T-helper 1 cell treated with Interleukin-12 subunit alpha and Interleukin-12 subunit beta and Interleukin-4 antibody, amounts not matched to agents 30 μg/mL and 1 μg/mL, for 36 hours (primary cell): Measurements from ENCODE around the gene CD68.

ENCODE experiments used
- H3K27ac Mint-ChIP-seq: one replicate; pipeline ENCODE4 v1.8.0; 2021; ENCODE audit warnings: mild to moderate bottlenecking, mixed read lengths
- H3K27me3 Mint-ChIP-seq: one replicate; pipeline ENCODE4 v1.8.0; 2021; ENCODE audit warnings: low read depth, mixed read lengths
- H3K36me3 Mint-ChIP-seq: one replicate; pipeline ENCODE4 v1.8.0; 2021; ENCODE audit warnings: low read depth, mixed read lengths
- H3K4me1 Mint-ChIP-seq: one replicate; pipeline ENCODE4 v1.8.0; 2021; ENCODE audit warnings: low read depth, mixed read lengths
- H3K4me3 Mint-ChIP-seq: one replicate; pipeline ENCODE4 v1.8.0; 2021; ENCODE audit warnings: mild to moderate bottlenecking, moderate library complexity, mixed read lengths
- H3K9me3 Mint-ChIP-seq: one replicate; pipeline ENCODE4 v1.8.0; 2021; ENCODE audit warnings: mixed read lengths

CD68 gene

DNA sequence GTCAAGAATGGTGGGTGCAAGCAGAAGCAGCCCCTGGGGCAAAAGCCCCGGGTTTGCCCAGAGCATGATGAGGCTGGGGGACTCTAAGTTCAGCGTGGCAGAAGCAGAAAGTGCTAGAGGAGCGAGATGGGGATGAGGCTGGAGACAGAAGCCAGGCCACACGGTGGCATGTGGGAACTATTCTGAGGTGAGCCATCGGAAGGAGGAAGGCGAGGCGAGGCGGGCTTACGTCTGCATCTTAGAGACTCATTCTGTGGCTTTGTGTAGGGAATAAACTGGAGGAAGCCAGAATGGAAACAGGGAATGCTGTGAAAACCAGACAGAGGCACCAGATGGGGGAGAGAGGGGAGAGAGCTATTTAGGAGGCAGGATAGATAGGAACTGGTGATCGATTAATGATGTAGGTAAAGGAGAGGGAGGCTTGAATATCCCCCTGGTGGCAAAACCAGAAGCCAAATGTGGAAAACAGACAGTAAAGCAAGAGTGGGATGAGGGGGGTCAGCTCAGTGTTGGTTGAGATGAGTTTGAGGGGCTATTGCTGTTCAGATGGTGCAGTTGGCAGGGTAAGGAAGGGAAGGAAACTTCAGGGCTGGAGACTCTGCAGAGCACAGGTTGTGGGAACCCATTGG is 24.0 kb upstream of the CD68 start:
- H3K27ac Mint-ChIP-seq: peak overlapping the region; percentile 13
- H3K4me3 Mint-ChIP-seq: peak overlapping the region; percentile 12
- H3K27me3 Mint-ChIP-seq: no peaks in the 10 kb centered on the region
- no peaks in the 10 kb centered on the region for H3K9me3 Mint-ChIP-seq
- H3K36me3 Mint-ChIP-seq: peaks cover 39% of the 10 kb centered on the region
- peaks cover 61% of the 10 kb centered on the region for H3K4me1 Mint-ChIP-seq

DNA sequence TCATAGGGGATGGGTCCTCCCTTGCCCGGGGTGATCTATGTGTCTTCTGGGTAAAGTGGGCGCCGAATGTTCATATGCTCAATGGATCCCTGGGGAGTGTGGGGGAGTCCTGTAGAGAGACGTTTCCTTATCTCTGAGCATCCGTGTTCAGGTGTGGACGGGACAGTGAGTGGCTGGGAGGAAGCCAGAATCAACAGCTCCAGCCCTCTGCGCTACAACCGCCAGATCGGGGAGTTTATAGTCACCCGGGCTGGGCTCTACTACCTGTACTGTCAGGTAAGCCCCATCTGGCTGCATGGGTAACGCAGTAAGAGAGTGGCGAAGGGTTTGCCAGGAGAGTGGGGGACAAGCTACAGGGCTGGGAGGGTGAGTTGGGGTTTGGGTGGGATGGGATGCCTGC is 22.8 kb upstream of the CD68 start:
- Mint-ChIP-seq H3K9me3 (no peaks in the 10 kb centered on the region), H3K4me1 (peaks cover 58% of the 10 kb centered on the region), H3K27ac (peak overlapping the region; percentile 63), H3K27me3 (no peaks in the 10 kb centered on the region), H3K4me3 (no peak overlapping the region), H3K36me3 (peaks cover 38% of the 10 kb centered on the region)

DNA sequence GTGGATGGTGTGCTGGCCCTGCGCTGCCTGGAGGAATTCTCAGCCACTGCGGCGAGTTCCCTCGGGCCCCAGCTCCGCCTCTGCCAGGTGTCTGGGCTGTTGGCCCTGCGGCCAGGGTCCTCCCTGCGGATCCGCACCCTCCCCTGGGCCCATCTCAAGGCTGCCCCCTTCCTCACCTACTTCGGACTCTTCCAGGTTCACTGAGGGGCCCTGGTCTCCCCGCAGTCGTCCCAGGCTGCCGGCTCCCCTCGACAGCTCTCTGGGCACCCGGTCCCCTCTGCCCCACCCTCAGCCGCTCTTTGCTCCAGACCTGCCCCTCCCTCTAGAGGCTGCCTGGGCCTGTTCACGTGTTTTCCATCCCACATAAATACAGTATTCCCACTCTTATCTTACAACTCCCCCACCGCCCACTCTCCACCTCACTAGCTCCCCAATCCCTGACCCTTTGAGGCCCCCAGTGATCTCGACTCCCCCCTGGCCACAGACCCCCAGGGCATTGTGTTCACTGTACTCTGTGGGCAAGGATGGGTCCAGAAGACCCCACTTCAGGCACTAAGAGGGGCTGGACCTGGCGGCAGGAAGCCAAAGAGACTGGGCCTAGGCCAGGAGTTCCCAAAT is 22.2 kb upstream of the CD68 start:
- Mint-ChIP-seq H3K9me3 (no peaks in the 10 kb centered on the region), H3K36me3 (peaks cover 38% of the 10 kb centered on the region), H3K27me3 (no peaks in the 10 kb centered on the region), H3K27ac (no peak overlapping the region), H3K4me1 (peaks cover 53% of the 10 kb centered on the region), H3K4me3 (no peak overlapping the region)

DNA sequence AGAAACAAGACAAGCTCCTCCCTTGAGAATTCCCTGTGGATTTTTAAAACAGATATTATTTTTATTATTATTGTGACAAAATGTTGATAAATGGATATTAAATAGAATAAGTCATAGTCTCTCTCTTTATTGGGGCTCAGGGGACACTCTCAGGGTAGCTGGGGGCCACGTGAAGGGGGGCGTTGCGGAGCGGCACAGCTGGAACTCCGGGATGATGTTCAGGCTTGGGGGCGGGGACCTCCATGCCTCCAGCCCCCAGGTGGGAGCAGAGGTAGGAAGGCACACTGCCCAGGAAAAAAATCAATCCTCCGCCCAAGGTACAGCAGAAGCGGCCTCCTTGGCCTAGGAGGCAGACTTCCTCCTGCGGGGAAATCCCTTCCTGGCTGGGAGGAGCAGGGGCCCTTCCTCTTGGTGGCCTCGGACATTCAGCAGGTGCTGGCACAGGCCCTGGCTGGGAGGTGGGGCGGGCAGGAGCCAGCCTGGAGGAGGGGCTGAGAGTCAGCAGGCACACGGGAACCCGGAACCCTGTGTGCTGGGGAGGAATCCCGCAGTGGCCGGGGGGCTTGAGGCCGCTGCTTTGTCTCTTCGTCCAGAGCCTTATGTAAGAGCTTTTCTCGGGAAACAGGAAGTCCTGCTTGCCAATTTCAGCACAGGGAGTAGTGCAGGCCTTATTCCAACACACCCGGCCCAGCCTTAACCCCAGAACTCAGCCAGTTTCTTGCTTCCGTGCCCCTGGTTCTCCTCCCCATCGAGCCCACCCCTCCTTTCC is 21.5 kb upstream of the CD68 start:
- Mint-ChIP-seq H3K9me3 (no peaks in the 10 kb centered on the region), H3K36me3 (peaks cover 40% of the 10 kb centered on the region), H3K4me1 (peaks cover 53% of the 10 kb centered on the region), H3K4me3 (peak overlapping the region; percentile 17), H3K27ac (peak overlapping the region; percentile 65), H3K27me3 (no peaks in the 10 kb centered on the region)

DNA sequence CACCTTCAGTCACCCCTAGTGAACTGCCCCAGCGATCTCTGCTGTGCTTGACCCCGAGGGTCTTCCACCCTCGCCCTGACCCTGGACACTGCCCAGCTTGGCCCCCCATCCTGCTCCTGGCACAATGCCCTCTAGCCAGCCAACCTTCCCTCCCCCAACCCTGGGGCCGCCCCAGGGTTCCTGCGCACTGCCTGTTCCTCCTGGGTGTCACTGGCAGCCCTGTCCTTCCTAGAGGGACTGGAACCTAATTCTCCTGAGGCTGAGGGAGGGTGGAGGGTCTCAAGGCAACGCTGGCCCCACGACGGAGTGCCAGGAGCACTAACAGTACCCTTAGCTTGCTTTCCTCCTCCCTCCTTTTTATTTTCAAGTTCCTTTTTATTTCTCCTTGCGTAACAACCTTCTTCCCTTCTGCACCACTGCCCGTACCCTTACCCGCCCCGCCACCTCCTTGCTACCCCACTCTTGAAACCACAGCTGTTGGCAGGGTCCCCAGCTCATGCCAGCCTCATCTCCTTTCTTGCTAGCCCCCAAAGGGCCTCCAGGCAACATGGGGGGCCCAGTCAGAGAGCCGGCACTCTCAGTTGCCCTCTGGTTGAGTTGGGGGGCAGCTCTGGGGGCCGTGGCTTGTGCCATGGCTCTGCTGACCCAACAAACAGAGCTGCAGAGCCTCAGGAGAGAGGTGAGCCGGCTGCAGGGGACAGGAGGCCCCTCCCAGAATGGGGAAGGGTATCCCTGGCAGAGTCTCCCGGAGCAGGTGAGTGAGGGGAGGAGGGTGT is 20.7 kb upstream of the CD68 start, which contains the start of gene TNFSF13:
TNFSF13 (plus strand) TSS at position 207 of the 776 bp plus-strand sequence; CDS start at position 497, 290 bp downstream.
- Mint-ChIP-seq H3K36me3 (peaks cover 35% of the 10 kb centered on the region), H3K27ac (peak within 1 kb of the TSS; percentile 65), H3K4me3 (peak within 1 kb of the TSS; percentile 17), H3K4me1 (peaks cover 48% of the 10 kb centered on the region), H3K9me3 (no peaks in the 10 kb centered on the region), H3K27me3 (no peaks in the 10 kb centered on the region)

DNA sequence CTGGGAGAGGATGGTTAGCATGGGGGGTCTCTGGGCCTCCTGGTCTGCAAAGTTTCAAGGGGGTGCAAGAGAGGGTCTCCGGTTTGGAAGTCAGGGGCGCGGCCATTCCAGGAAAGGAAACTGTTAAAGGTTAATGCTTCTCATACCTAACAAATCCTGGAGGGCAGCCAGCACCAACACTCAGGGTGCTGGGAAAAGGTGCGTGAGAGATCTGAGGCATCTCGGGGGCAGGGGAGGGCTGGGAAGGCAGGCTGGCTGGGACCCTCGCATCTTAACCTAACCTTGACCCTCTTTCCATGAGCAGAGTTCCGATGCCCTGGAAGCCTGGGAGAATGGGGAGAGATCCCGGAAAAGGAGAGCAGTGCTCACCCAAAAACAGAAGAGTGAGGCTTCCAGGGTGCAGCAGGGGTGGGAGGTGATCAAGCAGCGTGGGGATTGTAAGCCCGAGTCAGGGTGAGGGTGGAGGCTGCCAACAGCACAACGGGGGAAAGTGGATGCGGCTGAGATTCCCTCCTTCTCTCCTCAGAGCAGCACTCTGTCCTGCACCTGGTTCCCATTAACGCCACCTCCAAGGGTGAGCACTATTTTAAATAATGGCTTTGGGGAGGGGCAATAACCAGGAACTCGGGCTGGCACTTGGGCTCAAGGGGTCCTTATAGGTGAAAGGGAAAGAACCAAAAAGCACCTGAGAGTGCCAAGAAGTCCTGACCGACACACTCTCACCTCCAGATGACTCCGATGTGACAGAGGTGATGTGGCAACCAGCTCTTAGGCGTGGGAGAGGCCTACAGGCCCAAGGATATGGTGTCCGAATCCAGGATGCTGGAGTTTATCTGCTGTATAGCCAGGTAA is 19.9 kb upstream of the CD68 start:
- Mint-ChIP-seq H3K4me1 (peaks cover 48% of the 10 kb centered on the region), H3K27me3 (no peaks in the 10 kb centered on the region), H3K4me3 (no peak overlapping the region), H3K27ac (no peak overlapping the region), H3K36me3 (peaks cover 35% of the 10 kb centered on the region), H3K9me3 (no peaks in the 10 kb centered on the region)

DNA sequence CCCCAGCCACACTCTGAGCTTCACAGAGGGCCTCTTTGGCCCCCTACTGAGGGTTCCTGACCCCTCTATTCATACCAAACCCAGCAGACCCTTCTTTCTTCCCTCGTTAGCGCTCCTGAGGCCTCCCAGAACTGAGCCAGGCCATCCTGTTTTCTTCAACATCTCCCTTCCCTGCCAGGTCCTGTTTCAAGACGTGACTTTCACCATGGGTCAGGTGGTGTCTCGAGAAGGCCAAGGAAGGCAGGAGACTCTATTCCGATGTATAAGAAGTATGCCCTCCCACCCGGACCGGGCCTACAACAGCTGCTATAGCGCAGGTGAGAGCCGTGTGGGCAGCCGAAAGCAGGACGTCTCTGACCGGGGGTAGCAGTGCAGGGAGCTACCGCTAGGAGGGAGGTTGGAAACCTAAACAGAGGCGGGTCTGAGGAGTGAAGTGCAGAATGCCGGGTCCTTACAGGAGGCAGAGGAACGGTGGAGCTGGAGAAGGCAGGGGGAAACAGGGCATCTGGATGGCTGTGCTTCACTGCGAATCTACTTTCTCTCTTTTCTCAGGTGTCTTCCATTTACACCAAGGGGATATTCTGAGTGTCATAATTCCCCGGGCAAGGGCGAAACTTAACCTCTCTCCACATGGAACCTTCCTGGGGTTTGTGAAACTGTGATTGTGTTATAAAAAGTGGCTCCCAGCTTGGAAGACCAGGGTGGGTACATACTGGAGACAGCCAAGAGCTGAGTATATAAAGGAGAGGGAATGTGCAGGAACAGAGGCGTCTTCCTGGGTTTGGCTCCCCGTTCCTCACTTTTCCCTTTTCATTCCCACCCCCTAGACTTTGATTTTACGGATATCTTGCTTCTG is 19.0 kb upstream of the CD68 start:
- Mint-ChIP-seq H3K27me3 (no peaks in the 10 kb centered on the region), H3K4me1 (peaks cover 43% of the 10 kb centered on the region), H3K27ac (peak overlapping the region; percentile 88), H3K36me3 (peaks cover 34% of the 10 kb centered on the region), H3K9me3 (no peaks in the 10 kb centered on the region), H3K4me3 (peak overlapping the region; percentile 82)

DNA sequence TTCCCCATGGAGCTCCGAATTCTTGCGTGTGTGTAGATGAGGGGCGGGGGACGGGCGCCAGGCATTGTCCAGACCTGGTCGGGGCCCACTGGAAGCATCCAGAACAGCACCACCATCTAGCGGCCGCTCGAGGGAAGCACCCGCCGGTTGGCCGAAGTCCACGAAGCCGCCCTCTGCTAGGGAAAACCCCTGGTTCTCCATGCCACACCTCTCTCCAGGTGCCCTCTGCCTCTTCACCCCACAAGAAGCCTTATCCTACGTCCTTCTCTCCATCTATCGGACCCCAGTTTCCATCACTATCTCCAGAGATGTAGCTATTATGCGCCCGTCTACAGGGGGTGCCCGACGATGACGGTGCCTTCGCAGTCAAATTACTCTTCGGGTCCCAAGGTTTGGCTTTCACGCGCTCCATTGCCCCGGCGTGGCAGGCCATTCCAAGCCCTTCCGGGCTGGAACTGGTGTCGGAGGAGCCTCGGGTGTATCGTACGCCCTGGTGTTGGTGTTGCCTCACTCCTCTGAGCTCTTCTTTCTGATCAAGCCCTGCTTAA is 18.3 kb upstream of the CD68 start:
- Mint-ChIP-seq H3K4me1 (peaks cover 39% of the 10 kb centered on the region), H3K27ac (peak overlapping the region; percentile 88), H3K36me3 (peaks cover 32% of the 10 kb centered on the region), H3K9me3 (no peaks in the 10 kb centered on the region), H3K27me3 (no peaks in the 10 kb centered on the region), H3K4me3 (peak overlapping the region; percentile 82)

DNA sequence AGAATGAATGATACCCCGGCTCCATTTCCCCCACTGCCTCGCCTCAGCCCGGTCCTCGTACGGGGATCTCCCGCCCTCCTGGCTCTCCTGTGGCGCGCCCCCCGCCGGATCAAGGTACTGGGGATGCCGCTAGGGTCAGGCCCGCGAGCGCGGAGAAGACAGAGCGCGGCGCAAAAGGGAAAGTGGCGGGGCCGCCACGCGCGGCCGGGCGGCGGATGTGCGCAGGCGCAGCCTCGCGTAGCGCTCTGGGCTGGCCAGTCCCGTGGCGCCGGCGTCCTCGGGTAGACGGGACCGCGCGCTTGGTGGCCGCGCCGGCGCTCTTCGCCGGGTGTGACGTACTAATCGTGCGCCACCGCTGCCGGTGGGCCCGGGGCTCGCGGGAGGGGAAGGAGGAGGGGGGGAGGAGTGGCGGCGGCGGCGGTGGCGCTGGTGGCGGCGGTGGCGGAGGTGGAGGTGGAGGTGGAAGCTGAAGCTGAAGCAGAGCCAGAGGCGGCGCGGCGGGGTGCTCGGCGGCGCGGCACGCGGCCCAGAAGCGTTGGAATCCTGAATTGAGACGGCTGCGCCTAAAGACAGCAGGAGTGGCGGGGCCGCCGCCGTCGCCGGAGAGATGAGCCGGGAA is 17.7 kb upstream of the CD68 start, which contains the start of gene SENP3:
SENP3 (plus strand) TSS at position 331 of the 619 bp plus-strand sequence. CDS start 1,158 bp downstream, outside the sequence.
- peaks cover 28% of the 10 kb centered on the region for H3K36me3 Mint-ChIP-seq

DNA sequence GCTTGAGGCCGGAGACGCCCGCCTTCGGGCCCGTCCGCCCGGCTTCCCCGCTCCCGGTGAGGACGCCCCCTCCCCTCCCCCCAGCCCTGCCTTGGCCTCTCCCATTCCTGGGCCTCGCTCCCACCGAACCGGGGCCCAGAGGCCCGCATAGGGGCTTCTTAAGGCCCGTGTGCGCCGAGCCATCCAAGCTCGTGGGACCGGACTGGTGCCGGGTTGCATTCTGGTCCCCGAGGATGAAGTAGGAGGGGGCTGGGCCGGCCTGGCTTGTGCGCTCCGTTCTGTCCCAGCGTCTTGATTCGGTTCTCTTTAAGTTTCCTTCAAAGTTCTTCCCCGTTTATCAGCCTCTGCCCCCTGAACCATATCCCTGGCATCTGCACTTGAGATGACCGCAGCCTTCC is 17.2 kb upstream of the CD68 start:
- H3K4me3 Mint-ChIP-seq: peak overlapping the region; percentile 98
- H3K27ac Mint-ChIP-seq: peak overlapping the region; percentile 95
- H3K9me3 Mint-ChIP-seq: no peaks in the 10 kb centered on the region
- no peaks in the 10 kb centered on the region for H3K27me3 Mint-ChIP-seq
- H3K36me3 Mint-ChIP-seq: peaks cover 28% of the 10 kb centered on the region
- peaks cover 35% of the 10 kb centered on the region for H3K4me1 Mint-ChIP-seq

More for the DNA sequence above, 17.7 kb upstream of the CD68 start, which contains the start of gene SENP3:
- Mint-ChIP-seq H3K27me3 (no peaks in the 10 kb centered on the region), H3K4me3 (peak within 1 kb of the TSS; percentile 98), H3K27ac (peak within 1 kb of the TSS; percentile 95), H3K4me1 (peaks cover 35% of the 10 kb centered on the region), H3K9me3 (no peaks in the 10 kb centered on the region)

DNA sequence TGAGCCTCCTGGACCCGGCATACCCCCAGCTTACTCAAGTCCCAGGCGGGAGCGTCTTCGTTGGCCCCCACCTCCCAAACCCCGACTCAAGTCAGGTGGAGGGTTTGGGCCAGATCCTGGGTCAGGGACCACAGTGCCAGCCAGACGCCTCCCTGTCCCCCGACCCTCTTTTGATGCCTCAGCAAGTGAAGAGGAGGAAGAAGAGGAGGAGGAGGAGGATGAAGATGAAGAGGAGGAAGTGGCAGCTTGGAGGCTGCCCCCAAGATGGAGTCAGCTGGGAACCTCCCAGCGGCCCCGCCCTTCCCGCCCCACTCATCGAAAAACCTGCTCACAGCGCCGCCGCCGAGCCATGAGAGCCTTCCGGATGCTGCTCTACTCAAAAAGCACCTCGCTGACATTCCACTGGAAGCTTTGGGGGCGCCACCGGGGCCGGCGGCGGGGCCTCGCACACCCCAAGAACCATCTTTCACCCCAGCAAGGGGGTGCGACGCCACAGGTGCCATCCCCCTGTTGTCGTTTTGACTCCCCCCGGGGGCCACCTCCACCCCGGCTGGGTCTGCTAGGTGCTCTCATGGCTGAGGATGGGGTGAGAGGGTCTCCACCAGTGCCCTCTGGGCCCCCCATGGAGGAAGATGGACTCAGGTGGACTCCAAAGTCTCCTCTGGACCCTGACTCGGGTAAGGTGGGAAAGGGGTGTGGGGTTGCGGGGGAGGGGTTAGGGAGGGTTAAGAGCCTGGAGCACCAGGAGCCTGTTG is 16.1 kb upstream of the CD68 start:
- Mint-ChIP-seq H3K4me3 (peak overlapping the region; percentile 98), H3K36me3 (peaks cover 31% of the 10 kb centered on the region), H3K9me3 (no peaks in the 10 kb centered on the region), H3K27me3 (no peaks in the 10 kb centered on the region), H3K27ac (no peak overlapping the region), H3K4me1 (peaks cover 31% of the 10 kb centered on the region)

DNA sequence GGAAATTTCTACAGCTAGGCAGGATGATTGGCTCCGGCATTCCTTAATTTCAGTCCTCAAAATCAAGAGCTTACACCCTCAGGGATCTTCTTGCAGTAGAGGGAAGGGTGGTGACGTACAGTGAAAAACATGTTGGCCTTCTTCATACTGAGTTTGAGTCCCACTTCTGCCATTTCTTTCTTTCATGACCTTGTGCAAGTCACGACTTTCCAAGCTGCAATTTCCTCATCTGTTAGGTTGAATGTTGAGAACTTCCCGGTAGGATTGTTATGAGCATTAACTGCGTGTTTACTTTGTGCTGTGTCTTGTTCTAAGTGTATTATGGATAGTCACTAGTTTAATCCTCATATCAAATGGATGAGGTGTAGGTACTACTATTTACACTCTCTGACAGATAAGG is 9.9 kb upstream of the CD68 start:
- no peak overlapping the region for H3K27ac Mint-ChIP-seq
- H3K4me3 Mint-ChIP-seq: no peak overlapping the region
- H3K4me1 Mint-ChIP-seq: peaks cover 21% of the 10 kb centered on the region
- H3K27me3 Mint-ChIP-seq: no peaks in the 10 kb centered on the region
- no peaks in the 10 kb centered on the region for H3K9me3 Mint-ChIP-seq
- peaks cover 47% of the 10 kb centered on the region for H3K36me3 Mint-ChIP-seq
